CD4-positive, alpha-beta T cell treated with Interleukin-17A for 1 hour (primary cell): ENCODE data around the gene UCHL1.
"Not testable (repeated sequence)": the region's sequence is repeated elsewhere in the genome, so short reads cannot be mapped to it uniquely, and the experiment has no call there.

Experiments
- DNase-seq: peaks from one replicate; pipeline ENCODE4 v3.0.0-alpha.2; 2020

The UCHL1 gene

GRCh38 chr4:41241919-41242318 is 14.8 kb upstream of the UCHL1 start:
- DNase-seq = no peak

- DNase-seq = no peak
Observed at GRCh38 chr4:41245983-41246382, 10.7 kb upstream of the UCHL1 start.

GRCh38 chr4:41256131-41256739 is 493 bp upstream of the UCHL1 start:
- no peak for DNase-seq

GRCh38 chr4:41257257-41257901 is 651 bp downstream of the UCHL1 start:
- DNase-seq = no peak

- DNase-seq = no peak
Observed at GRCh38 chr4:41257906-41258305, 1.2 kb downstream of the UCHL1 start.

GRCh38 chr4:41258783-41259182 is 2.1 kb downstream of the UCHL1 start:
- no peak for DNase-seq

- DNase-seq = no peak
Observed at GRCh38 chr4:41260116-41260733, 3.5 kb downstream of the UCHL1 start.

- no peak for DNase-seq
Observed at GRCh38 chr4:41262198-41262597, 5.5 kb downstream of the UCHL1 start.

- DNase-seq = no peak
Observed at GRCh38 chr4:41264212-41264611, 7.5 kb downstream of the UCHL1 start.

- DNase-seq = no peak
Observed at GRCh38 chr4:41267997-41268396, 11.3 kb downstream of the UCHL1 start.

- no peak for DNase-seq
Observed at GRCh38 chr4:41268721-41269517, 12.2 kb downstream of the UCHL1 start.

GRCh38 chr4:41269682-41270081 is 13.0 kb downstream of the UCHL1 start:
- DNase-seq = no peak

GRCh38 chr4:41275931-41276330 is 19.2 kb downstream of the UCHL1 start:
- not testable (repeated sequence) for DNase-seq

- DNase-seq = no peak
Observed at GRCh38 chr4:41280010-41280409, 23.3 kb downstream of the UCHL1 start.

GRCh38 chr4:41281038-41281634 is 24.4 kb downstream of the UCHL1 start:
- peak; percentile 60 for DNase-seq

- DNase-seq = no peak
Observed at GRCh38 chr4:41282366-41282765, 25.6 kb downstream of the UCHL1 start.

- no peak for DNase-seq
Observed at GRCh38 chr4:41285202-41285863, 28.6 kb downstream of the UCHL1 start.

GRCh38 chr4:41285864-41286235 is 29.1 kb downstream of the UCHL1 start:
- no peak for DNase-seq

- no peak for DNase-seq
Observed at GRCh38 chr4:41287005-41287404, 30.3 kb downstream of the UCHL1 start.

- no peak for DNase-seq
Observed at GRCh38 chr4:41287852-41288251, 31.1 kb downstream of the UCHL1 start.

GRCh38 chr4:41288254-41288653 is 31.5 kb downstream of the UCHL1 start:
- no peak for DNase-seq

GRCh38 chr4:41290479-41290878 is 33.8 kb downstream of the UCHL1 start:
- no peak for DNase-seq
